GM12872 (cell line): ENCODE measurements around the gene TDG.

Source experiments
- CTCF ChIP-seq: IDR thresholded peaks from 3 replicates; pipeline ENCODE4 v1.5.1; 2011; ENCODE audit warnings: low read depth, mild to moderate bottlenecking, low read length, moderate library complexity; ENCODE audit not compliant: insufficient read depth

TDG gene

GRCh38 chr12:104002686-104003085 is 37.0 kb downstream of the TDG start:
- no peak for TF ChIP-seq CTCF

GRCh38 chr12:104003596-104003995 is 37.9 kb downstream of the TDG start:
- no peak for TF ChIP-seq CTCF

- TF ChIP-seq CTCF: no peak
Observed at GRCh38 chr12:104006929-104007328, 41.3 kb downstream of the TDG start.

GRCh38 chr12:104010121-104010520 is 44.4 kb downstream of the TDG start:
- TF ChIP-seq CTCF: no peak

GRCh38 chr12:104010606-104011169 is 45.0 kb downstream of the TDG start:
- no peak for TF ChIP-seq CTCF

- no peak for TF ChIP-seq CTCF
Observed at GRCh38 chr12:104011253-104011652, 45.6 kb downstream of the TDG start.

DNA sequence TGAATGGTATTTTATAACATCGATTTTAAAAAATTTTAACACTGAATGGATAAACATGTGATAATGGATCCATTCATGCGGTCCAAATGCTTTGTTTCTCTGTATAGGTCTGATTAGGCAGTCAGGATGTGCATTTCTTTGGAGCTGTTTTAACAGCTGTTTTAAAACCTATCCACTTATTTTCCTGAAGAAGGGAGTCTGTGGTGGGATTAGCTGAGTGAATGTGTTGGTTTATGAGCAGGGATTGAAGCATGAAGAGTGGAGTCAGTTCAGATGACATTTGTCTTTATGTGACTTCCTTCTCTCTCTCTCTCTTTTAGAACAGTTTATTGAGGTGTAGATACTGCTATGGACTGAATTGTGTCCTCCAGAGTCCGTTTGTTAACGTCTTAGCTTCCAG is 46.7 kb downstream of the TDG start:
- no peak for TF ChIP-seq CTCF
